ENCODE data around the gene SLC29A3.

The SLC29A3 gene

GRCh38 chr10:71300555-71301370 lies 18.3 kb upstream of the SLC29A3 start:
- no peak for DNase-seq (ENCODE audit: low read depth)

- DNase-seq (ENCODE audit: low read depth): no peak
Observed at GRCh38 chr10:71301371-71301916, 17.6 kb upstream of the SLC29A3 start.

GRCh38 chr10:71302451-71302850 lies 16.6 kb upstream of the SLC29A3 start:
- no peak for DNase-seq (ENCODE audit: low read depth)

GRCh38 chr10:71302874-71303568 lies 16.0 kb upstream of the SLC29A3 start:
- peak; percentile 59 for DNase-seq (ENCODE audit: low read depth)

GRCh38 chr10:71303569-71303907 lies 15.5 kb upstream of the SLC29A3 start:
- no peak for DNase-seq (ENCODE audit: low read depth)

- no peak for DNase-seq (ENCODE audit: low read depth)
Observed at GRCh38 chr10:71304914-71305313, 14.1 kb upstream of the SLC29A3 start.

- DNase-seq (ENCODE audit: low read depth): no peak
Observed at GRCh38 chr10:71306979-71307378, 12.1 kb upstream of the SLC29A3 start.

- DNase-seq (ENCODE audit: low read depth): no peak
Observed at GRCh38 chr10:71307469-71308085, 11.5 kb upstream of the SLC29A3 start.

GRCh38 chr10:71308244-71308643 lies 10.8 kb upstream of the SLC29A3 start:
- no peak for DNase-seq (ENCODE audit: low read depth)

GRCh38 chr10:71308985-71309384 lies 10.1 kb upstream of the SLC29A3 start:
- DNase-seq (ENCODE audit: low read depth): no peak

GRCh38 chr10:71309919-71310318 lies 9.1 kb upstream of the SLC29A3 start:
- no peak for DNase-seq (ENCODE audit: low read depth)

GRCh38 chr10:71312220-71312619 lies 6.8 kb upstream of the SLC29A3 start:
- DNase-seq (ENCODE audit: low read depth): no peak

GRCh38 chr10:71312811-71313789 lies 6.0 kb upstream of the SLC29A3 start:
- peak; percentile 68 for DNase-seq (ENCODE audit: low read depth)

- peak; percentile 62 for DNase-seq (ENCODE audit: low read depth)
Observed at GRCh38 chr10:71314028-71314693, 4.9 kb upstream of the SLC29A3 start.

GRCh38 chr10:71314694-71315225 lies 4.3 kb upstream of the SLC29A3 start:
- no peak for DNase-seq (ENCODE audit: low read depth)

GRCh38 chr10:71316056-71316785 lies 2.8 kb upstream of the SLC29A3 start:
- no peak for DNase-seq (ENCODE audit: low read depth)

- no peak for DNase-seq (ENCODE audit: low read depth)
Observed at GRCh38 chr10:71316786-71317160, 2.3 kb upstream of the SLC29A3 start.

GRCh38 chr10:71317739-71318138 lies 1.3 kb upstream of the SLC29A3 start:
- DNase-seq (ENCODE audit: low read depth): no peak

GRCh38 chr10:71319800-71320392 lies 837 bp downstream of the SLC29A3 start:
- DNase-seq (ENCODE audit: low read depth): no peak

- no peak for DNase-seq (ENCODE audit: low read depth)
Observed at GRCh38 chr10:71320592-71320991, 1.5 kb downstream of the SLC29A3 start.

Data from EH (cell line).